B cell (primary cell): Measurements from ENCODE around the gene TIA1. TPM values are rescaled to one million over a fixed set of nuclear protein-coding genes. Genes with fewer than 3 reads are reported as not detected.

Experiments
- ATAC-seq: fragments of 200-7000 bp; cut with Tn5 transposase; one replicate; pipeline ENCODE4 v1.10.0; 2021; ENCODE audit warnings: low read depth, mild to moderate bottlenecking, moderate number of reproducible peaks, moderate library complexity
- CTCF ChIA-PET: fragments of 350-600 bp; sonication (Branson Sonifier 250); formaldehyde crosslinking; loops from one replicate; lab custom pipeline; 2021; ENCODE audit warnings: antibody characterized with exemption, inconsistent platforms; lab: Charles Lee
- POLR2A ChIA-PET: fragments of 350-600 bp; sonication (Branson Sonifier 250); formaldehyde crosslinking; loops from one replicate; lab custom pipeline; 2021; ENCODE audit warnings: antibody characterized with exemption; lab: Charles Lee
- DNase-seq: peaks from one replicate; pipeline ENCODE4 v3.0.0; 2013
- H2AFZ ChIP-seq: 2 replicates; pipeline ENCODE4 v1.6.1; 2012; ENCODE audit warnings: mild to moderate bottlenecking, low read depth, low read length; ENCODE audit not compliant: insufficient read depth, poor library complexity, severe bottlenecking
- H3K27ac ChIP-seq, 2 donors: 1 replicate in 1 of 2; 2 replicates in 1 of 2; pipeline ENCODE4 v1.5.1; 2012 to 2013; ENCODE audit warnings: low read length in 2 of 2, mild to moderate bottlenecking in 2 of 2, moderate library complexity in 1 of 2
- H3K27me3 ChIP-seq, 4 experiments: fragments of 200-600 bp in 1 of 4; sonication (generic) in 1 of 4; replicated peaks in 1 of 4; 1 replicate in 2 of 4; 2 replicates in 2 of 4; pipeline versions ENCODE4 v1.6.1 to v1.7.0; 2013 to 2016; ENCODE audit warnings: low read length in 3 of 4, mild to moderate bottlenecking in 2 of 4, mixed read lengths in 1 of 4, moderate library complexity in 1 of 4; ENCODE audit not compliant: insufficient read depth in 4 of 4, control insufficient read depth in 3 of 4; ENCODE audit errors: control extremely low read depth in 1 of 4
- H3K36me3 ChIP-seq, 2 experiments: replicated peaks in 1 of 2; 1 replicate in 1 of 2; 2 replicates in 1 of 2; pipeline versions ENCODE4 v1.6.1 to v1.7.1; 2013; ENCODE audit warnings: low read length in 1 of 2; ENCODE audit not compliant: insufficient read depth in 2 of 2, control insufficient read depth in 1 of 2; ENCODE audit errors: control extremely low read depth in 1 of 2, extremely low read depth in 1 of 2
- H3K4me1 ChIP-seq, 2 donors: fragments of 200-600 bp in 1 of 2; sonication (generic) in 1 of 2; 1 replicate in 1 of 2; 2 replicates in 1 of 2; pipeline versions ENCODE4 v1.5.1 to v1.6.1; 2013 to 2017; ENCODE audit warnings: low read length in 2 of 2; ENCODE audit not compliant: control insufficient read depth in 2 of 2, insufficient read depth in 2 of 2
- H3K4me2 ChIP-seq: replicated peaks from 2 replicates; pipeline ENCODE3; 2012; ENCODE audit warnings: mild to moderate bottlenecking, low read depth, low read length; ENCODE audit not compliant: poor library complexity, severe bottlenecking
- H3K4me3 ChIP-seq, 5 experiments: fragments of 200-600 bp in 1 of 5; sonication (generic) in 1 of 5; 1 replicate in 3 of 5; 2 replicates in 2 of 5; pipeline versions ENCODE4 v1.5.1 to v1.7.0; 2011 to 2016; ENCODE audit warnings: low read length in 4 of 5, mild to moderate bottlenecking in 4 of 5, low read depth in 2 of 5, control low read depth in 1 of 5, moderate library complexity in 1 of 5; ENCODE audit not compliant: insufficient read depth in 1 of 5; ENCODE audit errors: control extremely low read depth in 1 of 5, extremely low read depth in 1 of 5
- H3K79me2 ChIP-seq: fragments of 200-600 bp; sonication (generic); one replicate; pipeline ENCODE4 v1.6.0; 2016; ENCODE audit warnings: low read length; ENCODE audit not compliant: control insufficient read depth, insufficient read depth
- H3K9ac ChIP-seq: fragments of 200-600 bp; sonication (generic); 2 replicates; pipeline ENCODE4 v1.6.1; 2017; ENCODE audit warnings: mild to moderate bottlenecking, low read length, moderate library complexity
- H3K9me3 ChIP-seq, 3 donors: one replicate each; pipeline versions ENCODE4 v1.6.1 to v1.7.1; 2013; ENCODE audit warnings: low read length in 2 of 3; ENCODE audit not compliant: control insufficient read depth in 2 of 3, insufficient read depth in 1 of 3; ENCODE audit errors: control extremely low read depth in 1 of 3
- H4K20me1 ChIP-seq: 2 replicates; pipeline ENCODE4 v1.6.0; 2012; ENCODE audit warnings: mild to moderate bottlenecking, low read length; ENCODE audit not compliant: insufficient read depth, control insufficient read depth, poor library complexity, severe bottlenecking
- H3K27ac Mint-ChIP-seq: one replicate; pipeline ENCODE4 v1.8.0; 2021; ENCODE audit warnings: mixed read lengths
- H3K27me3 Mint-ChIP-seq: one replicate; pipeline ENCODE4 v1.8.0; 2021; ENCODE audit warnings: mixed read lengths
- H3K4me1 Mint-ChIP-seq: one replicate; pipeline ENCODE4 v1.8.0; 2021; ENCODE audit warnings: mixed read lengths
- H3K4me3 Mint-ChIP-seq: one replicate; pipeline ENCODE4 v1.8.0; 2021; ENCODE audit warnings: mixed read lengths
- H3K9me3 Mint-ChIP-seq: one replicate; pipeline ENCODE4 v1.8.0; 2022; ENCODE audit warnings: mixed read lengths; ENCODE audit not compliant: insufficient read depth
- EZH2 ChIP-seq: IDR thresholded peaks from 2 replicates; pipeline ENCODE4 v1.6.1; 2012; ENCODE audit warnings: borderline replicate concordance, low read depth, mild to moderate bottlenecking, moderate library complexity, low read length; ENCODE audit not compliant: insufficient read depth, poor library complexity, severe bottlenecking
- WGBS: methylation state at CpG from one replicate; pipeline ENCODE4 v1.1.5; 2013; ENCODE audit warnings: missing lambda C conversion rate; ENCODE audit not compliant: insufficient coverage; 5-methylcytosine and 5-hydroxymethylcytosine counted together
- intact Hi-C: fragments of 100-400 bp; cut with micrococcal nuclease; formaldehyde crosslinking; loops from one replicate; pipeline ENCODE4 v1.10.0; 2022
- polyA plus RNA-seq: library from polyadenylated mRNA; depleted of rRNA; stranded (reverse); fragments of >200 nt; gene quantifications from 2 replicates; pipeline ENCODE4 v1.2.3, GENCODE V29; 2012
- total RNA-seq, 2 donors: library from RNA; stranded (reverse); fragments of 120-200 nt in 1 of 2; gene quantifications; 1 replicate in 1 of 2; 2 replicates in 1 of 2; pipeline versions ENCODE4 v1.2.3 to v1.2.4, GENCODE V29; 2013 to 2022
- TF ChIP-seq, protein P1 (sequence below): fragments of 200-600 bp; IDR thresholded peaks from one replicate; pipeline ENCODE4 v1.8.0; 2022; ENCODE audit warnings: antibody characterized with exemption, mild to moderate bottlenecking

The TIA1 gene
- total and polyA plus RNA-seq, 2 donors (not counting 1 experiment from before 2014, with no cell fraction given): 113 to 214 TPM

DNA sequence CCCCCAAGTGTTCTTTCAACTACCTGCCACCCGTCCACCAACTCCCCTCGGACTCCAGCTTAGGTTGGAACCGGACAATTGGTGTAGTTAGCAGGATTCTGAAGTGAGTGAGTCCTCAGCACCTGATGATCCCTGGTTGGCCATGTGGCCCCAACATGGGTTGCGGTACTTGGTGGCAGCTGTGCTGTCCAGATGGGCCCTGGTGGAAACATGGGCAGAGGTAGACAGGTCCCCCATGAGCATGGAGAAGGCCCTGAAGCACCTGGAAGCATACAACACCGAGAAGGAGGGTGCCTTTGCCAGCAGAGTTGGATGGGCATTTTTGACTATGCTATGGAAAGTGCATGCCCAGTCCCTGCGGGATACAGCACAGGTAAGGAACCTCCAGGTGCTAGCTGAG is 46.6 kb downstream of the TIA1 start:
- intact Hi-C loops: no loop called here
- ATAC-seq (no peak), DNase-seq (no peak)
- Histone ChIP-seq H3K4me3 (no peak overlapping the region), H3K27me3 (no peaks in the 10 kb centered on the region), H3K79me2 (no peaks in the 10 kb centered on the region), H2AFZ (no peak overlapping the region), H3K36me3 (no peaks in the 10 kb centered on the region), H3K4me2 (no peak overlapping the region), H3K9me3 (no peaks in the 10 kb centered on the region), H4K20me1 (no peaks in the 10 kb centered on the region), H3K27ac (no peak overlapping the region), H3K9ac (no peak overlapping the region), H3K4me1 (no peaks in the 10 kb centered on the region)
- Mint-ChIP-seq H3K4me3 (no peak overlapping the region), H3K27me3 (no peaks in the 10 kb centered on the region), H3K9me3 (no peaks in the 10 kb centered on the region), H3K4me1 (no peaks in the 10 kb centered on the region), H3K27ac (no peak overlapping the region)
- WGBS: 100% methylated on average over 4 of the region's 6 CpGs
- ChIA-PET CTCF (no interaction called here), POLR2A (no interaction called here)
- no peak for TF ChIP-seq EZH2
- TF ChIP-seq, protein P1, sequence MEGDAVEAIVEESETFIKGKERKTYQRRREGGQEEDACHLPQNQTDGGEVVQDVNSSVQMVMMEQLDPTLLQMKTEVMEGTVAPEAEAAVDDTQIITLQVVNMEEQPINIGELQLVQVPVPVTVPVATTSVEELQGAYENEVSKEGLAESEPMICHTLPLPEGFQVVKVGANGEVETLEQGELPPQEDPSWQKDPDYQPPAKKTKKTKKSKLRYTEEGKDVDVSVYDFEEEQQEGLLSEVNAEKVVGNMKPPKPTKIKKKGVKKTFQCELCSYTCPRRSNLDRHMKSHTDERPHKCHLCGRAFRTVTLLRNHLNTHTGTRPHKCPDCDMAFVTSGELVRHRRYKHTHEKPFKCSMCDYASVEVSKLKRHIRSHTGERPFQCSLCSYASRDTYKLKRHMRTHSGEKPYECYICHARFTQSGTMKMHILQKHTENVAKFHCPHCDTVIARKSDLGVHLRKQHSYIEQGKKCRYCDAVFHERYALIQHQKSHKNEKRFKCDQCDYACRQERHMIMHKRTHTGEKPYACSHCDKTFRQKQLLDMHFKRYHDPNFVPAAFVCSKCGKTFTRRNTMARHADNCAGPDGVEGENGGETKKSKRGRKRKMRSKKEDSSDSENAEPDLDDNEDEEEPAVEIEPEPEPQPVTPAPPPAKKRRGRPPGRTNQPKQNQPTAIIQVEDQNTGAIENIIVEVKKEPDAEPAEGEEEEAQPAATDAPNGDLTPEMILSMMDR: no peak

DNA sequence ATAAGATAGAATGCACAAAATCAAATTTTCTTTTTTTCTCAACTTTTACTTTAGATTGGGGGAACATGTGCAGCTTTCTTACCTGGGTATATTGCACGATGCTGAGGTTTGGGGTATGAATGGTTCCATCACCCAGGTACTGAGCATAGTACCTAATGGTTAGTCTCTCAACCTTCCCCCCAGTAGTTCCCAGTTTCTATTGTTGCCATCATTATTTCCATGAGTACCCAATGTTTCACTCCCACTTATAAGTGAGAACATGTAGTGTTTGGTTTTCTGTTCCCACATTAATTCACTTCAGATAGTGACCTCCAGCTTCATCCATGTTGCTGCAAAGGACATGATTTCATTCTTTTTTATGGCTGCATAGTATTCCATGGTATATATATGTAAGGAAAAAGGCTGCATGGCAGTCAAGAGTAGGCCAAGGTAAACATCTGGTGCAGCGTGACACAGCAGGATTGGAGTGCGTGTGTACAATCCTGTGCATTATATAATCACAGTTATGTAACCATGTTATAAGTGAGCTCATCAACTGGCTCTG is 47.1 kb downstream of the TIA1 start:
- Histone ChIP-seq H3K4me3 (no peak overlapping the region), H3K4me1 (no peaks in the 10 kb centered on the region), H2AFZ (no peak overlapping the region), H3K79me2 (no peaks in the 10 kb centered on the region), H3K27ac (no peak overlapping the region), H3K27me3 (no peaks in the 10 kb centered on the region), H3K4me2 (no peak overlapping the region), H3K9me3 (no peaks in the 10 kb centered on the region), H4K20me1 (no peaks in the 10 kb centered on the region), H3K9ac (no peak overlapping the region), H3K36me3 (no peaks in the 10 kb centered on the region)
- Mint-ChIP-seq H3K27ac (no peak overlapping the region), H3K4me3 (no peak overlapping the region), H3K27me3 (no peaks in the 10 kb centered on the region), H3K9me3 (no peaks in the 10 kb centered on the region), H3K4me1 (no peaks in the 10 kb centered on the region)
- no peak for DNase-seq
- TF ChIP-seq EZH2: no peak
- TF ChIP-seq, protein P1: no peak
- WGBS: no CpG with 5 or more reads among the region's 3 CpGs
- ATAC-seq: no peak
- ChIA-PET POLR2A (no interaction called here), CTCF (interaction anchor here (0.6 kb wide), 1 partner anchor 18 kb away, joined by 3 read pairs; no protein-coding TSS in a partner anchor)
- intact Hi-C loops: no loop called here
